Measurements from ENCODE around the gene DTYMK. TPM values are rescaled to one million over a fixed set of nuclear protein-coding genes. Genes with fewer than 3 reads are reported as not detected.
A peak's percentile ranks its signal among the peaks of the same experiment; 100 is the strongest.

DTYMK gene
- polyA plus RNA-seq, 2 of the 4 experiments (the other 2 are of a cell fraction), result 68.7 to 99.5 TPM

DNA sequence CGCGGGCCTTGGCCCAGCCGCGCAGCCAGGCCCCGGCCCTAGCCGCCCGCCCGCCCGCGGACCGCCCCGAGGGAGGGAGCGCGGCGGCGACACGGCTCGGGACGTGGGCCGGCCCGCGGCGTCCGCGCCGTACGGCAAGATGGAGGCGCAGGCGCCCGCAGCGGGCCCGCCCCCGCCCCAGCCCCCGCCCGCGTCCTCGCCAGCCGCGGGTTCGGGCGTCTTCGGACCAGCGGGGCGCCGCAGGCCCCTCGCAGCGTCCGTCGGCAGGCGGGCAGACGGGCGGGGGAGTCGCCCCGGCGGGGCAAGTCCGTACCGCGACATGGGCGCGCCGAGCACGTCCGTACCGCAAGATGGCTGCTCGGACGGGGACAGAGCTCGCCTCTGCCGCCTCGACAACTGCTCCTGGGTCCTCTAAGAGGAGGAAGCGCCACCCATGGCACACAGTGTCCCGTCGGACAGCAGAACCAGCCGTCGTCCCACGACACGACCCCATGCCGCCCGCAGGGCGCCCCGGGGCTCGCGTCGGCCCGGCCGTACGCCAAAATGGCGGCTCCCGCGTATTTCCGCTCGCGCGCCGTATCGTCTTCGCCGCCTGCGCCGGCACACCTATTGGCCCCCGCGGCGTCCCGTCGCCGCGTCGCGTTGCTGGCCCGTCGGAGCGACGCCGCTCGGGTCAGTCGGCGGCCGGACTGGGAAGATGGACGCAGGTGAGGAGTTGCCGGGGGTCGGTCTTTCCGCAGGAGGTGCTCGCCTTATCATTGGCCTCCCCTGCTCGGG is 49.4 kb downstream of the DTYMK start, which contains the start of the genes ATG4B and THAP4:
ATG4B (plus strand) TSS at position 676 of the 777 bp plus-strand sequence; CDS start at position 698, 22 bp downstream.
THAP4 (minus strand) TSS at position 141 of the 777 bp plus-strand sequence. CDS start 141 bp downstream, outside the sequence.
- Histone ChIP-seq H3K27ac (peak within 1 kb of the TSS; percentile 96 to 100), H3K4me3 (peak within 1 kb of the TSS; percentile 88), H3K4me1 (peaks cover 21% of the 10 kb centered on the region), H3K9me3 (no peaks in the 10 kb centered on the region), H3K4me2 (peak within 1 kb of the TSS; percentile 96)
- ChIA-PET CTCF (interaction anchor here (0.9 to 1.1 kb wide), 2 partner anchors 22 to 786 kb away, joined by 3 to 4 read pairs; no protein-coding TSS in a partner anchor), POLR2A (interaction anchor here (0.7 to 1.0 kb wide), 2 partner anchors 12 to 79 kb away, joined by 3 read pairs; partner anchors contain the start of gene BOK)
- DNase-seq (ENCODE audit: low read depth in 1 of 2, low spot score in 1 of 2) (peak; percentile 70 to 92), ATAC-seq (peak; percentile 81 to 87), FAIRE-seq (no peak)
- WGBS (ENCODE audit: missing lambda C conversion rate), result 2% methylated on average over 19 of the region's 123 CpGs
- TF ChIP-seq, protein P1, sequence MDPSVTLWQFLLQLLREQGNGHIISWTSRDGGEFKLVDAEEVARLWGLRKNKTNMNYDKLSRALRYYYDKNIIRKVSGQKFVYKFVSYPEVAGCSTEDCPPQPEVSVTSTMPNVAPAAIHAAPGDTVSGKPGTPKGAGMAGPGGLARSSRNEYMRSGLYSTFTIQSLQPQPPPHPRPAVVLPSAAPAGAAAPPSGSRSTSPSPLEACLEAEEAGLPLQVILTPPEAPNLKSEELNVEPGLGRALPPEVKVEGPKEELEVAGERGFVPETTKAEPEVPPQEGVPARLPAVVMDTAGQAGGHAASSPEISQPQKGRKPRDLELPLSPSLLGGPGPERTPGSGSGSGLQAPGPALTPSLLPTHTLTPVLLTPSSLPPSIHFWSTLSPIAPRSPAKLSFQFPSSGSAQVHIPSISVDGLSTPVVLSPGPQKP (IDR thresholded peaks at IDR 0.05; ENCODE audit: low read depth, low read length), result no peak
- TF ChIP-seq, protein P2, sequence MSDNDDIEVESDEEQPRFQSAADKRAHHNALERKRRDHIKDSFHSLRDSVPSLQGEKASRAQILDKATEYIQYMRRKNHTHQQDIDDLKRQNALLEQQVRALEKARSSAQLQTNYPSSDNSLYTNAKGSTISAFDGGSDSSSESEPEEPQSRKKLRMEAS (IDR thresholded peaks at IDR 0.05), result peak; percentile 60; the same call in 1 of the 2 replicates
- TF ChIP-seq POLR2A (IDR thresholded peaks at IDR 0.05; ENCODE audit: low read length), result peak; percentile 80
- TF ChIP-seq, protein P3, sequence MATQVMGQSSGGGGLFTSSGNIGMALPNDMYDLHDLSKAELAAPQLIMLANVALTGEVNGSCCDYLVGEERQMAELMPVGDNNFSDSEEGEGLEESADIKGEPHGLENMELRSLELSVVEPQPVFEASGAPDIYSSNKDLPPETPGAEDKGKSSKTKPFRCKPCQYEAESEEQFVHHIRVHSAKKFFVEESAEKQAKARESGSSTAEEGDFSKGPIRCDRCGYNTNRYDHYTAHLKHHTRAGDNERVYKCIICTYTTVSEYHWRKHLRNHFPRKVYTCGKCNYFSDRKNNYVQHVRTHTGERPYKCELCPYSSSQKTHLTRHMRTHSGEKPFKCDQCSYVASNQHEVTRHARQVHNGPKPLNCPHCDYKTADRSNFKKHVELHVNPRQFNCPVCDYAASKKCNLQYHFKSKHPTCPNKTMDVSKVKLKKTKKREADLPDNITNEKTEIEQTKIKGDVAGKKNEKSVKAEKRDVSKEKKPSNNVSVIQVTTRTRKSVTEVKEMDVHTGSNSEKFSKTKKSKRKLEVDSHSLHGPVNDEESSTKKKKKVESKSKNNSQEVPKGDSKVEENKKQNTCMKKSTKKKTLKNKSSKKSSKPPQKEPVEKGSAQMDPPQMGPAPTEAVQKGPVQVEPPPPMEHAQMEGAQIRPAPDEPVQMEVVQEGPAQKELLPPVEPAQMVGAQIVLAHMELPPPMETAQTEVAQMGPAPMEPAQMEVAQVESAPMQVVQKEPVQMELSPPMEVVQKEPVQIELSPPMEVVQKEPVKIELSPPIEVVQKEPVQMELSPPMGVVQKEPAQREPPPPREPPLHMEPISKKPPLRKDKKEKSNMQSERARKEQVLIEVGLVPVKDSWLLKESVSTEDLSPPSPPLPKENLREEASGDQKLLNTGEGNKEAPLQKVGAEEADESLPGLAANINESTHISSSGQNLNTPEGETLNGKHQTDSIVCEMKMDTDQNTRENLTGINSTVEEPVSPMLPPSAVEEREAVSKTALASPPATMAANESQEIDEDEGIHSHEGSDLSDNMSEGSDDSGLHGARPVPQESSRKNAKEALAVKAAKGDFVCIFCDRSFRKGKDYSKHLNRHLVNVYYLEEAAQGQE (IDR thresholded peaks at IDR 0.05), result peak; percentile 34; the same call in 1 of the 2 replicates
- TF ChIP-seq, protein P4, sequence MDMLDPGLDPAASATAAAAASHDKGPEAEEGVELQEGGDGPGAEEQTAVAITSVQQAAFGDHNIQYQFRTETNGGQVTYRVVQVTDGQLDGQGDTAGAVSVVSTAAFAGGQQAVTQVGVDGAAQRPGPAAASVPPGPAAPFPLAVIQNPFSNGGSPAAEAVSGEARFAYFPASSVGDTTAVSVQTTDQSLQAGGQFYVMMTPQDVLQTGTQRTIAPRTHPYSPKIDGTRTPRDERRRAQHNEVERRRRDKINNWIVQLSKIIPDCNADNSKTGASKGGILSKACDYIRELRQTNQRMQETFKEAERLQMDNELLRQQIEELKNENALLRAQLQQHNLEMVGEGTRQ (IDR thresholded peaks at IDR 0.05), result no peak
- peak; percentile 63 to 86; a peak in 4 of 5 replicates for TF ChIP-seq JUN (IDR thresholded peaks at IDR 0.05)
- TF ChIP-seq PHF8 (IDR thresholded peaks at IDR 0.05; ENCODE audit: borderline replicate concordance, low read depth), result 0 out of 2 replicates have a peak, but pooled peaks have one; percentile 59
- peak; percentile 64; the same call in 1 of the 2 replicates for TF ChIP-seq HOXB5 (CRISPR knock-in tag; IDR thresholded peaks at IDR 0.05)
- 0 out of 2 replicates have a peak, but pooled peaks have one; percentile 51 for TF ChIP-seq MYC (IDR thresholded peaks at IDR 0.05; ENCODE audit: borderline replicate concordance, low read length)
- TF ChIP-seq, protein P5, sequence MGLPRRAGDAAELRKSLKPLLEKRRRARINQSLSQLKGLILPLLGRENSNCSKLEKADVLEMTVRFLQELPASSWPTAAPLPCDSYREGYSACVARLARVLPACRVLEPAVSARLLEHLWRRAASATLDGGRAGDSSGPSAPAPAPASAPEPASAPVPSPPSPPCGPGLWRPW (IDR thresholded peaks at IDR 0.05), result no peak
- no peak for TF ChIP-seq KDM1A (IDR thresholded peaks at IDR 0.05; ENCODE audit: low read depth)
- TF ChIP-seq KDM5A (IDR thresholded peaks at IDR 0.05), result peak; percentile 64
- TF ChIP-seq RFX5 (IDR thresholded peaks at IDR 0.05), result peak; percentile 69; the same call in 1 of the 2 replicates
- no peak for TF ChIP-seq SREBF2 (IDR thresholded peaks at IDR 0.05)
- TF ChIP-seq CHD4 (IDR thresholded peaks at IDR 0.05; ENCODE audit: borderline replicate concordance), result no peak
- TF ChIP-seq MAFK (IDR thresholded peaks at IDR 0.05; ENCODE audit: partially characterized antibody), result no peak
- TF ChIP-seq CBX2 (IDR thresholded peaks at IDR 0.05; ENCODE audit: borderline replicate concordance, low read depth), result no peak
- TF ChIP-seq ZFP36 (IDR thresholded peaks at IDR 0.05; ENCODE audit: borderline replicate concordance, partially characterized antibody), result no peak
- TF ChIP-seq HOXA7 (CRISPR knock-in tag; IDR thresholded peaks at IDR 0.05), result no peak
- no peak for TF ChIP-seq FOXS1 (CRISPR knock-in tag; IDR thresholded peaks at IDR 0.05)
- TF ChIP-seq, protein P6, sequence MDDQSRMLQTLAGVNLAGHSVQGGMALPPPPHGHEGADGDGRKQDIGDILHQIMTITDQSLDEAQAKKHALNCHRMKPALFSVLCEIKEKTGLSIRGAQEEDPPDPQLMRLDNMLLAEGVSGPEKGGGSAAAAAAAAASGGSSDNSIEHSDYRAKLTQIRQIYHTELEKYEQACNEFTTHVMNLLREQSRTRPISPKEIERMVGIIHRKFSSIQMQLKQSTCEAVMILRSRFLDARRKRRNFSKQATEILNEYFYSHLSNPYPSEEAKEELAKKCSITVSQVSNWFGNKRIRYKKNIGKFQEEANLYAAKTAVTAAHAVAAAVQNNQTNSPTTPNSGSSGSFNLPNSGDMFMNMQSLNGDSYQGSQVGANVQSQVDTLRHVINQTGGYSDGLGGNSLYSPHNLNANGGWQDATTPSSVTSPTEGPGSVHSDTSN (IDR thresholded peaks at IDR 0.05), result 0 out of 2 replicates have a peak, but pooled peaks have one; percentile 56
- TF ChIP-seq HOXB13 (CRISPR knock-in tag; IDR thresholded peaks at IDR 0.05; ENCODE audit: low read depth), result no peak
- TF ChIP-seq GATA3 (IDR thresholded peaks at IDR 0.05; ENCODE audit: borderline replicate concordance), result no peak
- no peak for TF ChIP-seq ZSCAN20 (CRISPR knock-in tag; IDR thresholded peaks at IDR 0.05)

Data from A549 (cell line).